Keratinocyte (primary cell): ENCODE measurements around the gene DHDH. TPM values are rescaled to one million over a fixed set of nuclear protein-coding genes. Genes with fewer than 3 reads are reported as not detected.

Experiments used
- DNase-seq: peaks from one replicate; pipeline ENCODE4 v3.0.0-alpha.2; 2011; ENCODE audit warnings: low read depth, missing footprints, low spot score
- FAIRE-seq: peaks from 2 replicates; lab custom pipeline; 2011; peaks lifted over from hg19 to GRCh38; lab: Jason Lieb, UNC
- H2AFZ ChIP-seq: 2 replicates; pipeline ENCODE4 v1.6.0; 2012; ENCODE audit warnings: low read length, control low read depth, inconsistent platforms; ENCODE audit not compliant: control insufficient read depth
- H3K27ac ChIP-seq: 2 replicates; pipeline ENCODE4 v1.5.1; 2011; ENCODE audit warnings: low read length; ENCODE audit not compliant: control insufficient read depth, insufficient read depth
- H3K27me3 ChIP-seq: 3 replicates; pipeline ENCODE4 v1.6.0; 2011; ENCODE audit warnings: low read length; ENCODE audit not compliant: control insufficient read depth, insufficient read depth; ENCODE audit errors: extremely low read depth
- H3K36me3 ChIP-seq, 2 experiments: 2 replicates in 1 of 2; 3 replicates in 1 of 2; pipeline ENCODE4 v1.5.1; 2011; ENCODE audit warnings: low read length in 2 of 2, mild to moderate bottlenecking in 1 of 2; ENCODE audit not compliant: control insufficient read depth in 2 of 2, insufficient read depth in 2 of 2; ENCODE audit errors: extremely low read depth in 1 of 2
- H3K4me1 ChIP-seq: 3 replicates; pipeline ENCODE4 v1.5.1; 2011; ENCODE audit warnings: low read length; ENCODE audit not compliant: control insufficient read depth, insufficient read depth; ENCODE audit errors: extremely low read depth
- H3K4me2 ChIP-seq: 3 replicates; pipeline ENCODE4 v1.6.0; 2011; ENCODE audit warnings: low read depth, low read length; ENCODE audit not compliant: control insufficient read depth, insufficient read depth; ENCODE audit errors: extremely low read depth
- H3K4me3 ChIP-seq, 3 experiments: fragments of 200-600 bp in 1 of 3; sonication (generic) in 1 of 3; 2 replicates in 2 of 3; 3 replicates in 1 of 3; pipeline ENCODE4 v1.5.1; 2011 to 2016; ENCODE audit warnings: low read length in 3 of 3, mild to moderate bottlenecking in 3 of 3, control low read depth in 2 of 3, inconsistent platforms in 1 of 3, low read depth in 1 of 3, mixed read lengths in 1 of 3, mixed run types in 1 of 3, moderate library complexity in 1 of 3; ENCODE audit not compliant: control insufficient read depth in 2 of 3, insufficient read depth in 2 of 3; ENCODE audit errors: extremely low read depth in 1 of 3
- H3K79me2 ChIP-seq: 2 replicates; pipeline ENCODE4 v1.6.0; 2012; ENCODE audit warnings: low read length; ENCODE audit not compliant: control insufficient read depth, insufficient read depth
- H3K9ac ChIP-seq: 3 replicates; pipeline ENCODE4 v1.6.0; 2011; ENCODE audit warnings: low read length; ENCODE audit not compliant: control insufficient read depth, insufficient read depth; ENCODE audit errors: extremely low read depth
- H3K9me1 ChIP-seq: 3 replicates; pipeline ENCODE4 v1.6.0; 2011; ENCODE audit warnings: low read length; ENCODE audit not compliant: control insufficient read depth, insufficient read depth; ENCODE audit errors: extremely low read depth
- H3K9me3 ChIP-seq: 2 replicates; pipeline ENCODE4 v1.5.1; 2012; ENCODE audit warnings: low read depth, low read length; ENCODE audit not compliant: control insufficient read depth
- H4K20me1 ChIP-seq: 3 replicates; pipeline ENCODE4 v1.6.0; 2011; ENCODE audit warnings: low read length; ENCODE audit not compliant: control insufficient read depth, insufficient read depth; ENCODE audit errors: extremely low read depth
- EZH2 ChIP-seq: IDR thresholded peaks from one replicate; pipeline ENCODE4 v1.6.1; 2012; ENCODE audit warnings: inconsistent platforms, mild to moderate bottlenecking, low read length, moderate library complexity
- dilution Hi-C: fragments of 300-500 bp; cut with MboI; formaldehyde crosslinking; loops from one replicate; pipeline ENCODE4 v1.7.0; 2020; ENCODE audit warnings: low sequenced_read_pairs; ENCODE audit not compliant: extremely low pct_ligation_motif_present
- polyA plus RNA-seq, 5 experiments: library from polyadenylated mRNA; depleted of rRNA in 3 of 5; stranded (reverse) in 3 of 5; stranded (forward) in 1 of 5; unstranded in 1 of 5; fragments of >200 nt; gene quantifications; 1 replicate in 1 of 5; 2 replicates in 3 of 5; 3 replicates in 1 of 5; pipeline versions ENCODE4 v1.2.1 to v1.2.3, GENCODE V29; 2011 to 2012; ENCODE audit warnings: missing spikeins in 2 of 5, low read depth in 1 of 5, low replicate concordance in 1 of 5
- TF ChIP-seq, protein P1 (sequence below), 3 experiments: IDR thresholded peaks in 1 of 3; conservative IDR thresholded peaks in 1 of 3; optimal IDR thresholded peaks in 1 of 3; 2 replicates in 2 of 3; 3 replicates in 1 of 3; pipeline versions ENCODE3 to v1.5.1; 2011; ENCODE audit warnings: low read length in 3 of 3, mild to moderate bottlenecking in 3 of 3, moderate library complexity in 2 of 3, control low read depth in 1 of 3, inconsistent platforms in 1 of 3; ENCODE audit not compliant: insufficient read depth in 2 of 3; ENCODE audit errors: extremely low read depth in 1 of 3

Gene DHDH
- polyA plus RNA-seq, 1 donor (not counting 4 experiments of a cell fraction or from before 2014, with no cell fraction given), result 0.45 TPM

DNA sequence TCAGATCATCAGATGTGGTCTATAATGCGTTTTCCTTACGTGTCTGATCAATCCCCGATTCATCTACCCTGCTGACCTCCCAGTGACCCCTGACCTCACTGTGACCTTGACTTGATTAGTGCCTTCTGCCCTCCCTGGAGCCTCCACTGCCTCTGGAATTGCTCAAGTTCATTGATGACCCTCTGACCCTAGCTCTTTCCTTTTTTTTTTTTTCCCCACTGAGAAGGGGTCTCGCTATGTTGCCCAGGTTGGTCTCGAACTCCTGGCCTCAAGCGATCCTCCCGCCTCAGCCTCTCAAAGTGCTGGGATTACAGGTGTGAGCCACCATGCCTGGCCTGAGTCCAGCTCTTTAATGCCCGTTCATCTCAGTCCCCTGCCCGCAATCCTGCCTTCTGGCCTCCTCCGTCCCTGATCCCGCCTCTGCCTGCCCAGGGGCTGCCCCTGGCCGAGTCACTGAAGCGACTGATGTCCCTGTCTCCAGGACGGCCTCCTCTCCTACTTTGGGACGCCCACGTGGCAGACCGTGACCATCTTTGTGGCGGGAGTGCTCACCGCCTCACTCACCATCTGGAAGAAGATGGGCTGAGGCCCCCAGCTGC lies 27.7 kb downstream of the DHDH start:
- Histone ChIP-seq H3K9me1 (peaks cover under 1% of the 10 kb centered on the region), H3K9me3 (no peaks in the 10 kb centered on the region), H4K20me1 (peaks cover 4% of the 10 kb centered on the region), H3K4me2 (no peak overlapping the region), H3K27ac (no peak overlapping the region), H3K79me2 (peaks cover 12% of the 10 kb centered on the region), H3K9ac (no peak overlapping the region), H3K36me3 (peaks cover 3% of the 10 kb centered on the region in 2 experiments), H2AFZ (no peak overlapping the region), H3K4me3 (no peak overlapping the region), H3K27me3 (no peaks in the 10 kb centered on the region), H3K4me1 (peaks cover 26% of the 10 kb centered on the region)
- no peak for TF ChIP-seq EZH2
- TF ChIP-seq, protein P1, sequence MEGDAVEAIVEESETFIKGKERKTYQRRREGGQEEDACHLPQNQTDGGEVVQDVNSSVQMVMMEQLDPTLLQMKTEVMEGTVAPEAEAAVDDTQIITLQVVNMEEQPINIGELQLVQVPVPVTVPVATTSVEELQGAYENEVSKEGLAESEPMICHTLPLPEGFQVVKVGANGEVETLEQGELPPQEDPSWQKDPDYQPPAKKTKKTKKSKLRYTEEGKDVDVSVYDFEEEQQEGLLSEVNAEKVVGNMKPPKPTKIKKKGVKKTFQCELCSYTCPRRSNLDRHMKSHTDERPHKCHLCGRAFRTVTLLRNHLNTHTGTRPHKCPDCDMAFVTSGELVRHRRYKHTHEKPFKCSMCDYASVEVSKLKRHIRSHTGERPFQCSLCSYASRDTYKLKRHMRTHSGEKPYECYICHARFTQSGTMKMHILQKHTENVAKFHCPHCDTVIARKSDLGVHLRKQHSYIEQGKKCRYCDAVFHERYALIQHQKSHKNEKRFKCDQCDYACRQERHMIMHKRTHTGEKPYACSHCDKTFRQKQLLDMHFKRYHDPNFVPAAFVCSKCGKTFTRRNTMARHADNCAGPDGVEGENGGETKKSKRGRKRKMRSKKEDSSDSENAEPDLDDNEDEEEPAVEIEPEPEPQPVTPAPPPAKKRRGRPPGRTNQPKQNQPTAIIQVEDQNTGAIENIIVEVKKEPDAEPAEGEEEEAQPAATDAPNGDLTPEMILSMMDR (optimal IDR thresholded peaks at IDR 0.05 in 1 of 3, IDR thresholded peaks at IDR 0.05 in 1 of 3, conservative IDR thresholded peaks at IDR 0.05 in 1 of 3; ENCODE audit: extremely low read depth in 1 of 3, insufficient read depth in 2 of 3, low read length in 3 of 3), result no peak
- FAIRE-seq (no peak), DNase-seq (no peak)
- dilution Hi-C loops, result no loop called here

DNA sequence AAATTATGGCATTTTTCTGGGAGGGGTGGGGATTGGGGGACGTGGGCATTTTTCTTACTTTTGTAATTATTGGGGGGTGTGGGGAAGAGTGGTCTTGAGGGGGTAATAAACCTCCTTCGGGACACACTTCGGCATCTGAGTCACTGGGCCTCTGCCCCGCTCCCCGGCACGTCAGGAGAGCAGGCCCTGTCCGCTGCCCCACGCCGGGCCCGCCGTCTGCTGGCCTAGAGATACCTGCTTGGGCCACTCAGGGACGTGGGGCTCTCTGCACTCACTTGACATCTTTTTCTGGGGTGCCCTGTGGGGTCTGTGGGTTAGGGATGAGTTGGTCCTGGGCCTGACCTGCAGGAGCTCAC lies 28.2 kb downstream of the DHDH start:
- no peak overlapping the region for H3K9ac ChIP-seq
- dilution Hi-C loops, result no loop called here
- H3K4me1 ChIP-seq, result peaks cover 31% of the 10 kb centered on the region
- H3K27me3 ChIP-seq, result no peaks in the 10 kb centered on the region
- FAIRE-seq, result no peak
- no peak for DNase-seq
- H3K4me3 ChIP-seq, result no peak overlapping the region
- peaks cover 4% of the 10 kb centered on the region for H3K9me1 ChIP-seq
- peaks cover 0 to 4% of the 10 kb centered on the region in 2 experiments for H3K36me3 ChIP-seq
- no peak overlapping the region for H3K27ac ChIP-seq
- H3K79me2 ChIP-seq, result peaks cover 10% of the 10 kb centered on the region
- H2AFZ ChIP-seq, result no peak overlapping the region
- H3K4me2 ChIP-seq, result no peak overlapping the region
- H4K20me1 ChIP-seq, result peaks cover 6% of the 10 kb centered on the region
- no peaks in the 10 kb centered on the region for H3K9me3 ChIP-seq
- no peak for TF ChIP-seq EZH2
- TF ChIP-seq, protein P1 (optimal IDR thresholded peaks at IDR 0.05 in 1 of 3, IDR thresholded peaks at IDR 0.05 in 1 of 3, conservative IDR thresholded peaks at IDR 0.05 in 1 of 3; ENCODE audit: extremely low read depth in 1 of 3, insufficient read depth in 2 of 3, low read length in 3 of 3), result no peak
